ENCODE measurements around the gene EYA3. TPM values are rescaled to one million over a fixed set of nuclear protein-coding genes. Genes with fewer than 3 reads are reported as not detected.

Gene EYA3
- total and polyA plus RNA-seq, 10 of the 15 experiments (the other 5 are each of a cell fraction or from before 2014, with no cell fraction given) = 13.0 to 46.6 (median 23.4) TPM

- TF ChIP-seq TARDBP (IDR thresholded peaks at IDR 0.05; ENCODE audit: borderline replicate concordance) (no peak), CHD4 (IDR thresholded peaks at IDR 0.05) (no peak), IRF5 (IDR thresholded peaks at IDR 0.05; ENCODE audit: borderline replicate concordance) (no peak)
These were observed 125.0 kb downstream of the EYA3 start (continued) for GRCh38 chr1:27963393-27963792.

GRCh38 chr1:27961646-27962221, 126.7 kb downstream of the EYA3 start:
- Histone ChIP-seq H3K4me2 (ENCODE audit: control insufficient read depth, insufficient read depth) (no peak overlapping the region), H3K27me3 (replicated peaks in 1 of 2; ENCODE audit: control insufficient read depth in 2 of 2, insufficient read depth in 2 of 2, low read length in 1 of 2) (no peaks in the 10 kb centered on the region), H3K4me1 (ENCODE audit: control insufficient read depth, insufficient read depth, low read length) (peaks cover 4% of the 10 kb centered on the region), H3K9me3 (replicated peaks; ENCODE audit: control insufficient read depth, insufficient read depth, low read length) (no peaks in the 10 kb centered on the region), H3K9ac (ENCODE audit: control insufficient read depth, insufficient read depth, low read length) (no peak overlapping the region), H2AFZ (ENCODE audit: control insufficient read depth, low read depth, low read length) (no peak overlapping the region), H3K27ac (ENCODE audit: control insufficient read depth, insufficient read depth) (no peak overlapping the region), H3K4me3 (no peak overlapping the region), H4K20me1 (ENCODE audit: control insufficient read depth, insufficient read depth) (no peaks in the 10 kb centered on the region), H3K79me2 (ENCODE audit: control insufficient read depth, insufficient read depth, low read length) (no peaks in the 10 kb centered on the region), H3K36me3 (ENCODE audit: control insufficient read depth in 2 of 2, insufficient read depth in 2 of 2, low read length in 1 of 2) (peaks cover 0 to 2% of the 10 kb centered on the region in 2 experiments; a peak in 2 of 4 replicates)
- SMC1A ChIA-PET (ENCODE audit: uncharacterized antibody, unreplicated experiment) = interaction anchor here (1.9 kb wide), 1 partner anchor 129 kb away, joined by 5 read pairs; no protein-coding TSS in a partner anchor
- intact Hi-C loops (cut with micrococcal nuclease; ENCODE audit: unreplicated experiment) = no loop called here
- POLR2A ChIA-PET = interaction anchor here (0.8 kb wide), 1 partner anchor 70 kb away, joined by 4 read pairs; no protein-coding TSS in a partner anchor
- CTCF ChIA-PET = interaction anchor here (0.6 to 1.2 kb wide), 4 partner anchors 9 to 247 kb away, joined by 3 to 4 read pairs (median 4); no protein-coding TSS in a partner anchor
- RAD21 ChIA-PET (ENCODE audit: unreplicated experiment) = no interaction called here
- no peak for TF ChIP-seq RUNX3 (IDR thresholded peaks at IDR 0.05; ENCODE audit: low read length)
- TF ChIP-seq SREBF1 (IDR thresholded peaks at IDR 0.05; ENCODE audit: low read length) = no peak
- TF ChIP-seq ZBTB33 (IDR thresholded peaks at IDR 0.05) = no peak
- TF ChIP-seq REST (IDR thresholded peaks at IDR 0.05; ENCODE audit: low read depth, low read length) = no peak
- no peak for TF ChIP-seq PKNOX1 (IDR thresholded peaks at IDR 0.05)
- ATAC-seq (no peak), FAIRE-seq (no peak), DNase-seq (ENCODE audit: low read depth, low spot score) (no peak)
- BruUV-seq (replicated peaks) = no TSS peak
- in situ Hi-C loops (cut with MboI) = no loop called here
- WGBS (ENCODE audit: insufficient coverage, insufficient replicate concordance, low lambda C conversion rate, missing lambda C conversion rate) = 45% methylated on average over 4 of the region's 4 CpGs
